NCI-H2107 treated with DMSO at 0.1 percent for 48 hours (cell line): ENCODE data around the gene FOLR3.
"Not testable (repeated sequence)": the region's sequence is repeated elsewhere in the genome, so short reads cannot be mapped to it uniquely, and the experiment has no call there.

Source experiments
- DNase-seq: peaks from one replicate; lab custom pipeline; 2025; ENCODE audit not compliant: unreplicated experiment; lab: John Stamatoyannopoulos, UW

Gene FOLR3

DNA sequence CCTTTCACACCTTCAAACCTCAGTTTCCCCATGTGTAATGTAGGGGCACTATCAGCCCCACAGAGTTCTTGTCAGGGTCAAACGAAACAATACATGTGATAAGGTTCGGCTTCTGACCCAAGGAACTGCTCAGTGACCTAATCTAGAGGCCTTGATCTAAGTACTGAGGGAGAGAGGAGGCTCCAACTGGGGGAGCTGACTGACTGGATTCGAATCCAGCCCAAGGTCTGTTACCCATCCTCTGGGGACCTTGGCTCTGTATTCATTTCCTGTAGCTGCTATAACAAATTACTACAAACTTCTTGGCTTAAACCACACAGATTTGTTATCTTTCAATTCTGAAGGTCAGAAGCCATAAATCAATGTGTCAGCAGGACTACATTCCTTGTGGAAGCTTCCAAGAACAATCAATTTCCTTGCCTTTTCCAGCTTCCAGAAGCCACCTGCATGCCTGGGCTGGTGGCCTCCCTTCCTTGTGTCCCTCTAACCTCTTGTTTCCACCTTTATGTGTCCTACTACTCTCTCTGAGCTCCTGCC is 12.3 kb upstream of the FOLR3 start:
- no peak for DNase-seq

DNA sequence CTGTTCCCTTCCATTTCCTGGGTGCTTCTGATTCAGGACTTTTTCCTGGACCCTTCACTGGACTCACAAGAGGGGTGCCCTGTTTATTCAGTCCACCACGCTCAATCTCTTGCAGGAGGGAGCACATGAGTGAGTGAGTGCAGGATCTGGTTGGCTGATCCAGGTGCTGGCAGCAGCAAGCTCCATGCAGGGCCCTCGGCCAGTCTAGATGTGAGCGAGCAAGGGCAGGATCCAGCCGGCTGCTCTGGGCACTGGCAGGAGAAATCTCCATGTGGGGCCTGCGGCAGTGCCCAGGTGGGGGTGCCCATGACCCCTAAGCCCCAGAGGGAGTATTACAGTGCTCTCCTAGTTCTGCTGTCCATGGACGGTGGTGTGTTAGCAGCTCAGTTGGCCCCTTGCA is 11.5 kb upstream of the FOLR3 start:
- DNase-seq, result no peak

DNA sequence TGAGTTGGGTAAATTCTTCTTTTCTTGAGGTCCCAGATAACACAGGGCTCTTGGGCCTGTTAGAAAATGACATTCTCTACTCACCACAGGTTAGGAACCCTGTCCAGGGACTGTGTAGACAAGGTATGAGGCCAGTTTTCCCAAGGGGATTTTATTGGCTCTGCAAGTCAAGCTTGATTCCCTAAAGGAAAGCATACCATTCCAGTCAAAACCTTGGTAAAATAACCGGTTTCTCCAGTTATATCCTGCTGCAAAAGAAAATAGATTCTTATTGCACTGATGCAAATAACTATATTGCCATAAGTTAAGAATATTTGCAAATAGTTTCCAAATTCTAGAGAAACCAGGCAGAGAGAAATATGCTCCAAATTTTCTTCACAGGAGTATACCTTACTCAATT is 9.6 kb upstream of the FOLR3 start:
- no peak for DNase-seq

- no peak for DNase-seq
Observed at GRCh38 chr11:72127923-72128322, 7.6 kb upstream of the FOLR3 start.

DNA sequence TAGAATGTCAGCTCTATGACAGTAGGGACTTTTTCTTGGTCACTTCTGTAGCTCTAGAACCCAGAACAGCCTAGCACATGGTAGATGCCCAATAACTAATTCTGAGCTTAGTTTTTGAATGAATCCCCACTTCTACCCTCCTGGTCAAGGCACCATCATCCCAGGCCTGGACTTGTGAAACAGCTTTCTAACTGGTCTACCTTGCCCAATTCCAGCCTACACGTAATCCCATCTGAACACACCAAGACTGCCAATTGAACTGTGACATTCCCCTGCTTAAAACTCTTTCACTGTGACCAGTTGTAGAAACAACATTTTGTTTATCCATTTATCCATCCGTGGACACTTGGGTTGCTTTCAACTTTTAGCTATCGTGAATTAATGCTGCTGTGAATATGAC is 6.1 kb upstream of the FOLR3 start:
- no peak for DNase-seq

DNA sequence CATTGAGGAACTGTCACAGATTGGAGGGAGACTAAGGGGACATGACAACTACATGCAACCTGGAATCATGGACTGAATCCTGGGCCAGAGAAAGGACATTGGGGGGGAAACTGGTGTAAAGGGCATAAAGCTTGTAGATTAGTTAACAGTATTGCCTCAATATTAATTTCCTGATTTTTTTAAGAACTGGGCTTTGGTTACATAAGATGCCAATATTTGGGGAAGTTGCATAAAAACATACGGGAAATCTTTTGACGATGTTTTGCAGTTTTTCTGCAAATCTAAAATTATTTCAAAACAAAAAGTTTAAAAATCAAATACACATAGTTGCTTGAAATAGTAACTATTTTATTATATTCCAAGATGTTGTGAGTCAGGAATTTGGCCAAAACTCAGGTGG is 2.9 kb upstream of the FOLR3 start:
- no peak for DNase-seq

DNA sequence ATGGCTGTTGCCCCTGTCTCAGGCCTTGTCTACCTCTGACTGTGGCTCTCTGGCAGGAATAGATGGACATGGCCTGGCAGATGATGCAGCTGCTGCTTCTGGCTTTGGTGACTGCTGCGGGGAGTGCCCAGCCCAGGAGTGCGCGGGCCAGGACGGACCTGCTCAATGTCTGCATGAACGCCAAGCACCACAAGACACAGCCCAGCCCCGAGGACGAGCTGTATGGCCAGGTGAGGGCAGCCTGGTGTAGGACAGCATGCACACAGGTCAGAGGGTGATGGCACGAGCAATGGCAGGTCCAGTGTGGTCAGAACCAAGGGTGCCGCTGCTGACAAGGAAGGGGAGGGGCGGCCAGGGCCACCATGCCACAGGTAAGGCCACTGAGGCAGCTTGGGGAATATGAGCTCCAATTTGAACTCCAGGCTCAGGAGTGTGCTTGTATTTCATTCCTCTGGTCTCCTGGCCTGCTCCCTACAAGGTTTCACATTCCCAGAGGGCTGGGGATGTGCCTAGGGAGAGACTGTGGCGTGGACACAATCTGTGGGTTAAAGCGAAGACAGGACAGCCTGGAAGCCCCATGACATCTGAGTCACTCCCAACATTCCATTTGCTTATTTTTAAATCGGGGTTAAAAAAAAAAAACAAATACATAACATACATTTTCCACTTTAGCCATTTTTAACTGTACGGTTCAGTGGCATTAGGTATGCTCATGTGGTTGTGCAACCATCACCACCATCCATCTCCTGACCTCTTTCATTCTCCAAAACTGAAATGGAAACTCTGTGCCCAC is 562 bp downstream of the FOLR3 start:
- no peak for DNase-seq

- no peak for DNase-seq
Observed at GRCh38 chr11:72136684-72137262, 1.2 kb downstream of the FOLR3 start.

DNA sequence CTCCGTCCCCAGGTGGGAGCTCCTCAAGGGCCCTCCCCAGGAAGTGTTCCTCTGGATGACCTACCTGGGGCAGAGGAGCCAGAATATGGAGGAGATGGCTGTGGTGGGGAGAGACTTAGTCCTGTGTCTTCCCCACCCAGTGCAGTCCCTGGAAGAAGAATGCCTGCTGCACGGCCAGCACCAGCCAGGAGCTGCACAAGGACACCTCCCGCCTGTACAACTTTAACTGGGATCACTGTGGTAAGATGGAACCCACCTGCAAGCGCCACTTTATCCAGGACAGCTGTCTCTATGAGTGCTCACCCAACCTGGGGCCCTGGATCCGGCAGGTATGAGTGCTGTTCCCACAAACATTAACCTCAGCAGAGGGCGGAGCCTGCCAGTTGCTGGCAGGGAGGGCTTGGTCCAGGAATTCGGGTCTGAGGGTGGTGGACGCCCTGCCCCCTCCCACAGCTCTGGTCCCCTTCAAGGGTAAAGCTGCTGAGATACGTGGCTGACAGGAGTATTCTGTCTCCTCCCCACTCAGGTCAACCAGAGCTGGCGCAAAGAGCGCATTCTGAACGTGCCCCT is 3.4 kb downstream of the FOLR3 start:
- no peak for DNase-seq

DNA sequence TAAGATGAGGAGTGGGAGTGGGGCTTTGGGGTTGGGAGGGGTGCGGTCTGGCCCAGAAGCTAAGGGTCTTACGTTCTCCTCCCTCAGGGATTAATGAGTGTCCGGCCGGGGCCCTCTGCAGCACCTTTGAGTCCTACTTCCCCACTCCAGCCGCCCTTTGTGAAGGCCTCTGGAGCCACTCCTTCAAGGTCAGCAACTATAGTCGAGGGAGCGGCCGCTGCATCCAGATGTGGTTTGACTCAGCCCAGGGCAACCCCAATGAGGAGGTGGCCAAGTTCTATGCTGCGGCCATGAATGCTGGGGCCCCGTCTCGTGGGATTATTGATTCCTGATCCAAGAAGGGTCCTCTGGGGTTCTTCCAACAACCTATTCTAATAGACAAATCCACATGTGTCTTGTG is 4.0 kb downstream of the FOLR3 start:
- DNase-seq, result no peak

DNA sequence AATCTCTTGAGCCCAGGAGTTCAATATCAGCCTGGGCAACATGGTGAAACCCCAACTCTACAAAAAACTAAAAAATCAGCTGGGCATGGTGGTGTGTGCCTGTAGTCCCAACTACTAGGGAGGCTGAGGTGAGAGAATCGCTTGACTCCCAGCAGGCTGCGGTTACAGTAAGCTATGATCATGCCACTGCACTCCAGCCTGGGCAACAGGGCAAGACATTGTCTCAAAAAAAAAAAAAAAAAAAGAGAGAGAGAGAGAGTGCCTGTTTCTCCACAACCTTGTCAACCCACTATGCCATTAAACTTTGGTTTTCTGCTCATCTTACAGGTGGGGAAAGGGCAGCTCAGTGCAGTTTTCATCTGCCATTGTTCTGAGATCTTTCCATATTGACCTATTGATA is 5.1 kb downstream of the FOLR3 start:
- no peak for DNase-seq

- DNase-seq, result no peak
Observed at GRCh38 chr11:72141066-72141465, 5.5 kb downstream of the FOLR3 start.

DNA sequence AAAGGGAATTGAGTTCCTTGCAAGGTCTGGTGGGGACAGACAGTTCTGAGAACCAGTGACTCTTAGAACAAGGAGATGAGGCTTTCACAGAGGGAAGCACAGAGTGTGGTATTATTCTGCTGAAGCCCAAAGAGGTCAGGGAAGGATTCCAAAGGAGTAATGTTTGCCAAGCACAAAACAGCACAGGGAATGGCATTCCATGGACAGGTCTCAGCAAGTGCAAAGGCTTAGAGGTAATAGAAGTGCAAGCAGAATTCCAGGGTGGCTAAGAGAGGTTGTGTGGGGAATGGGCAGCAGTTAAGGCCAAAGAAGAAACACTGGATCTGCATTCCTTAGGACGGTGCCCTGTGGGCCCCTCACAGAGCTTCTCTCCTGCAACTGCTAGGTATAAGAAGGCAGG is 6.6 kb downstream of the FOLR3 start:
- DNase-seq, result not testable (repeated sequence)

GRCh38 chr11:72142543-72142942 is 7.0 kb downstream of the FOLR3 start:
- not testable (repeated sequence) for DNase-seq

DNA sequence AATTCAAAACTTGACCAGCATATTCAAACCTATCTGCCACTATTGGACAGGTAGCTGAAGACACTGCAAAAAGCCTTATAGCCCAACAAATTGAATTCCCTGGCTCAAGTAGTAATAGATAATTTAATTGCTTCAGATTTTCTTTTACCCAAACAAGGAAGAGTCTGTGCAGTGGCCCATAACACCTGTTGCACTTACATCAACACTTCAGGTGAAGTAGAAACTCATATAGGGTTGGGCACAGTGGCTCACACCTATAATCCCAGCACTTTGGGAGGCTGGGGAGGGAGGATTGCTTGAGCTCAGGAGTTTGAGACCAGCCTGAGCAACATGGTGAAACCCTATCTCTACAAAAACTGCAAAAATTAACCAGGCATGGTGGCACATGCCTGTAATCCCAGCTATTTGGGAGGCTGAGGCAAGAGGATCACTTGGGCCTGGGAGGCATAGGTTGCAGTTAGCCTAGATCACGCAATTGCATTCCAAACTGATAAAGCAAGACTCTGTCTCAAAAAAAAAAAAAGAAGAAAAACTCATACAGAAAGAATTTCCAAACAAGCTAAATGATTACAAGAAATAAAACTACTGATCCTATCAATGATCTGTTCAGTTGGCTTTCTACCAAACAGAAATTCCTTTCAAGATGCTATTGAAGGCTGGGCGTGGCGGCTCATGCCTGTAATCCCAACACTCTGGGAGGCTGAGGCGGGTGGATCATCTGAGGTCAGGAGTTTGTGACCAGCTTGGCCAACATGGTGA is 9.5 kb downstream of the FOLR3 start:
- DNase-seq, result no peak

- DNase-seq, result no peak
Observed at GRCh38 chr11:72146625-72147024, 11.1 kb downstream of the FOLR3 start.

DNA sequence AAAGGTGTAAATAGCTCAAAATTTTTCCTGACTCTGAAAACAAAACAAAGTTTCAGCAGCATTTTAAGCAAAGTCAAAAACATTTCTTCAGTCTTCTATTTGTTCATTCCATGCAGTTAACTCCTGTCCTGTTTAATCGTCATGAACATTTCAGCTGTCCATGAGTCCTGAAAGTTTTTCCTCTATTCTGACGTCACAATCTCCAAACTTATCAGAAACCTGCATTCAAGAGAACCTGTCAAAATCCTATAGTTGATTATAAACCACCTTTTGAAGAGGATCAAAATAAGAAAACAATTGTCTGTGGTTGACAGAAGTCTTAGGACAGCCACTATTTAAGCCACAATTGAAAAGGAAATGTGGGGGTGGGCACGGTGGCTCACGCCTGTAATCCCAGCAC is 15.4 kb downstream of the FOLR3 start:
- DNase-seq, result no peak

DNA sequence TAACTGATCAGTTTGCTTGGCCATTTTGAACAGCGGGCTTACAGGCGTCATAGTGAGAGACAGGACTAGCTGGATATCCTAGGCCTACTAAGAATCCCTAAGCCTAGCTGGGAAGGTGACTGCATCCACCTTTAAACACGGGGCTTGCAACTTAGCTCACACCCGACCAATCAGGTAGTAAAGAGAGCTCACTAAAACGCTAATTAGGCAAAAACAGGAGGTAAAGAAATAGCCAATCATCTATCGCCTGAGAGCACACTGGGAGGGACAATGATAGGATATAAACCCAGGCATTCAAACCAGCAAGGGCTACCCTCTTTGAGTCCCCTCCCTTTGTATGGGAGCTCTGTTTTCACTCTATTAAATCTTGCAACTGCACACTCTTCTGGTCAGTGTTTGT is 18.3 kb downstream of the FOLR3 start:
- not testable (repeated sequence) for DNase-seq

DNA sequence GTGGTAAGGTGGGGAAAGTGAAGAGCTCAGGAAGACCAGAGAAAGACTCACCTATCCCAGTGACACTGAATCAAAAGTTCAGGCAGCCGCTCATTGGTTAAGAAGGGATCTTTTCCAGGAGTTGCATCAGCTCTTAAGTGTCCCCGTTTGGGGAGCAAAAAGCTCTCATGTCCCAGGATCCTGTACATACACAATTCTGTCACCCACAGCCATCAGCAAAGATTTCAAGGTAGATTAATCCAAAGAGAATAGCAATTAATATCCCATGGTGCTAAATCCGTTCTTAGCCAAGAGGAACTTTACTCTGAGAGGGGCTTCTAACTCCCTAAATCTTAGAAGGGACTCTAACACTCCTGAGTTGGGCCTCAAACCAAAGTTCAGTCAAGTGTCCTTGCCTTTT is 19.3 kb downstream of the FOLR3 start:
- no peak for DNase-seq

- DNase-seq, result no peak
Observed at GRCh38 chr11:72155751-72156150, 20.2 kb downstream of the FOLR3 start.

DNA sequence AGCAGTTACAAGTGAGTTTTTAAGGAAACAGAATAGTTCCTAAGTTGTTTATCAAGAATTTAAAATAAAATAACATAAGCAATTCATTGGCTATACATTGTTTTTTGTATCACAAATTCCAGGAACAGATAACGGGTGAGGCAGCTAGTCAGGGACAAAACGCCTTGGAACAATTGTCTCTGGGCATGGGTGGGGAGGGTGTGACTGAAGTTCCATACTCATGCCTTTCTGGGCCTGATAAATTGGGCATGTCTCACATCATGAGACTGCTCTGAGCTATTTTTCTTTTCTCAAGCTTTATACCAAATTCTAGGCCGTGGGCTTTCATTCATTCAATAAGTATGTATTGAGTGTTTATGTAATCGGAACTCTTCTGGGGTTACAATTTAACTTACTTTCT is 21.6 kb downstream of the FOLR3 start:
- no peak for DNase-seq

DNA sequence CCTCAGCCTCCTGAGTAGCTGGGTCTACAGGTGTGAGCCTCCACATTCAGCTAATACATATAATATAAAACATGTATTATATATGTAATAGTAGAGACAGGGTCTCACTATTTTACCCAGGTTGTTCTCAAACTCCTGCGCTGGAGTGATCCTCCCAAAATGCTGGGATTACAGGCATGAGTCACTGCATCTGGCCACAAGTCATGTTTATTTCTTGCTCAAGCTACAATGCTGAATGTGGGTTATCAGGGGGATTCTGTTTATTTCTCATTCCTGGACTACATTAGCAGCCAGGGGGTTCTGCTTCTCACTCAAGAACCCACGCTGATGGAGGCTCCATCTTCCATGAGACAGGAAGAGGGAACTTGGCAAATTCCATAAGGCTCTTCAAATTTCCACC is 24.8 kb downstream of the FOLR3 start:
- DNase-seq, result no peak
